Esophagus squamous epithelium (tissue), 5 donors: ENCODE data around the gene CDCA5. TPM values are rescaled to one million over a fixed set of nuclear protein-coding genes. Genes with fewer than 3 reads are reported as not detected.

Experiments used
- DNase-seq: peaks from one replicate; lab custom pipeline; 2025; lab: John Stamatoyannopoulos, UW
- H3K27ac ChIP-seq, 4 donors: fragments of 200-600 bp; sonication (generic); one replicate each; pipeline ENCODE4 v1.5.1; 2016 to 2019; ENCODE audit warnings: mild to moderate bottlenecking in 1 of 4
- H3K27me3 ChIP-seq, 4 donors: fragments of 200-600 bp; sonication (generic); 1 replicate in 3 of 4; 2 replicates in 1 of 4; pipeline versions ENCODE4 v1.5.1 to v1.6.0; 2017 to 2021; ENCODE audit warnings: antibody characterized with exemption in 1 of 4
- H3K36me3 ChIP-seq, 3 donors: fragments of 200-600 bp; sonication (generic); one replicate each; pipeline ENCODE4 v1.5.1; 2016 to 2019
- H3K4me1 ChIP-seq, 3 donors: fragments of 200-600 bp; sonication (generic); one replicate each; pipeline ENCODE4 v1.5.1; 2017 to 2019
- H3K4me3 ChIP-seq, 4 donors: fragments of 200-600 bp; sonication (generic); 1 replicate in 3 of 4; 2 replicates in 1 of 4; pipeline ENCODE4 v1.5.1; 2016 to 2019; ENCODE audit warnings: mild to moderate bottlenecking in 2 of 4, moderate library complexity in 1 of 4
- H3K9me3 ChIP-seq, 3 donors: fragments of 200-600 bp; sonication (generic); one replicate each; pipeline ENCODE4 v1.5.1; 2016 to 2019
- CTCF ChIP-seq, 6 experiments: fragments of 450-650 bp in 4 of 6; fragments of 200-600 bp in 2 of 6; sonication (generic) in 2 of 6; IDR thresholded peaks; one replicate each; pipeline ENCODE4 v1.5.1; 2016 to 2019; ENCODE audit warnings: antibody characterized with exemption in 6 of 6, mild to moderate bottlenecking in 4 of 6, moderate library complexity in 4 of 6
- POLR2A ChIP-seq, 4 donors: fragments of 450-650 bp; IDR thresholded peaks; one replicate each; pipeline ENCODE4 v1.6.1; 2017; ENCODE audit warnings: antibody characterized with exemption in 4 of 4, mild to moderate bottlenecking in 4 of 4, moderate library complexity in 3 of 4
- WGBS, 2 donors: methylation state at CpG; one replicate each; pipeline ENCODE4 v1.1.5; 2018; 5-methylcytosine and 5-hydroxymethylcytosine counted together
- intact Hi-C: fragments of 100-400 bp; cut with DNase I; formaldehyde crosslinking; loops from one replicate; pipeline ENCODE4 v1.15.0; 2022
- small RNA-seq, 4 donors: library from RNA; depleted of rRNA; stranded (forward); fragments of <200 nt; gene quantifications; one replicate each; pipeline ENCODE3, GENCODE V24; 2016
- total RNA-seq, 4 donors: library from RNA; depleted of rRNA; stranded (reverse); fragments of >200 nt; gene quantifications; one replicate each; pipeline ENCODE4 v1.1.0, GENCODE V29; 2016
- donor health status: DM: yes; HTN: yes; CAD: no.

Gene CDCA5
- total RNA-seq, 4 donors from 2014 or later: 3.1 to 14.3 (median 9.0) TPM

GRCh38 chr11:65036931-65037330 lies 46.9 kb downstream of the CDCA5 start:
- H3K27me3 ChIP-seq: no peaks in the 10 kb centered on the region
- WGBS, 2 donors: 78 to 80% methylated on average over 5 to 6 of the region's 6 CpGs
- no peak for DNase-seq
- TF ChIP-seq POLR2A (IDR thresholded peaks at IDR 0.05) (no peak), CTCF (IDR thresholded peaks at IDR 0.05) (no peak)
- H3K9me3 ChIP-seq: no peaks in the 10 kb centered on the region
- H3K4me1 ChIP-seq: peaks cover 6 to 17% (median 8%) of the 10 kb centered on the region in 3 donors
- H3K36me3 ChIP-seq: peaks cover 8 to 80% (median 40%) of the 10 kb centered on the region in 3 donors
- no peak overlapping the region for H3K27ac ChIP-seq
- intact Hi-C loops: no loop called here
- no peak overlapping the region for H3K4me3 ChIP-seq

DNA sequence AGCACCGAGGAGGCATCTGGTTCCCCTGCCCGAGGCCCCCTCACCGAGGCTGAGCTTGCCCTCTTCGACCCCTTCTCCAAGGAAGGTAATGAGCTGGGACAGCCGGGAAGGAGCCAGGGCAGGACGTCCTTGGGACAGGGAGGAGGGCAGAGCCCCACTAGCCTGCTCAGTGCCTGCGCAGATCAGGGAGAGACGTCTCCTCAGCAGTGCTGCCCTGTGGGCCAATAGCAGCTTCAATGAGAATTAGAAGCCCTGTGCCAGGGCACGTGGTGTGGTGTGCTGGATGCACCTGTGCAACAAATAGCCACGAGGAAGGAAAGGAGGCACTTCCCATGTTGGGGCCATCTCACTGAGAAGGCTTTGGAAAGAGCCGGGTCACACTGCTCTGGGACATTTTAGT lies 48.3 kb downstream of the CDCA5 start:
- intact Hi-C loops: no loop called here
- DNase-seq: no peak
- Histone ChIP-seq H3K27ac (no peak overlapping the region), H3K36me3 (peaks cover 8 to 93% (median 43%) of the 10 kb centered on the region in 3 donors), H3K4me3 (no peak overlapping the region), H3K27me3 (no peaks in the 10 kb centered on the region), H3K4me1 (peaks cover 0 to 10% (median 5%) of the 10 kb centered on the region in 3 donors), H3K9me3 (no peaks in the 10 kb centered on the region)
- 74 to 79% methylated on average over 4 to 6 of the region's 11 CpGs for WGBS, 2 donors
- TF ChIP-seq POLR2A (IDR thresholded peaks at IDR 0.05) (no peak), CTCF (IDR thresholded peaks at IDR 0.05) (no peak)

- no peak for TF ChIP-seq CTCF (IDR thresholded peaks at IDR 0.05)
- no peak for TF ChIP-seq POLR2A (IDR thresholded peaks at IDR 0.05)
- H3K36me3 ChIP-seq: peaks cover 8 to 87% (median 43%) of the 10 kb centered on the region in 3 donors
- intact Hi-C loops: no loop called here
- no peak overlapping the region for H3K4me3 ChIP-seq
- peaks cover 0 to 3% (median 0%) of the 10 kb centered on the region in 3 donors for H3K4me1 ChIP-seq
- no peak for DNase-seq
- no peaks in the 10 kb centered on the region for H3K27me3 ChIP-seq
- no peaks in the 10 kb centered on the region for H3K9me3 ChIP-seq
- H3K27ac ChIP-seq: no peak overlapping the region
- WGBS, 2 donors: 90 to 100% methylated on average over 2 of the region's 2 CpGs
These were observed 49.4 kb downstream of the CDCA5 start for GRCh38 chr11:65034423-65034822.

DNA sequence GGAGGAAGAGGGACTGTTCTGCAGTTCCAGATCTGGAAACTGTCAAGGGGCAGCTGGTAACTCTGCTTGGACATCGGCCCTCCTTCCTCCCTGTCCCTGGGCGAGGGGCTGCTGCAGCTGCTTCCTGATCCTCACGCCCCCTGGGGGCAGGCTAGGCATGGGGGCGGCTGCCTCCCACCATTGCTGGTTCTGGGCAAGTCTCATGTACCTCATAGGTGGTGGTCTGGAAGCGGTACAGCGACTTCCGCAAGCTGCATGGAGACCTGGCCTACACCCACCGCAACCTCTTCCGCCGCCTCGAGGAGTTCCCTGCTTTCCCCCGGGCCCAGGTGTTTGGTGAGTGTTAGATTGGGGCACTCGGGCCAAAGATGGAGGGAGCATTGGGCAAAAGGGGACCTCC lies 51.6 kb downstream of the CDCA5 start:
- Histone ChIP-seq H3K4me3 (no peak overlapping the region), H3K4me1 (peaks cover 9 to 21% (median 13%) of the 10 kb centered on the region in 3 donors), H3K27ac (no peak overlapping the region), H3K9me3 (no peaks in the 10 kb centered on the region), H3K27me3 (no peaks in the 10 kb centered on the region), H3K36me3 (peaks cover 8 to 66% (median 36%) of the 10 kb centered on the region in 3 donors)
- no peak for DNase-seq
- TF ChIP-seq POLR2A (IDR thresholded peaks at IDR 0.05) (no peak), CTCF (IDR thresholded peaks at IDR 0.05) (no peak)
- intact Hi-C loops: no loop called here
- WGBS, 2 donors: 64 to 100% methylated on average over 1 to 6 of the region's 13 CpGs

Small RNA genes lying within 50 kb of the gene (small RNA-seq; reads per million reads assigned to genes)
- 0 to 0.36 (median 0) reads per million in 4 donors for gene SNX15

Other genes starting within 250 kb of the CDCA5 start
- gene CDC42BPG, start 239.4 kb downstream of the CDCA5 start, total RNA-seq: 10 to 100 TPM; 16.4 to 48.5 (median 25.0) TPM
- gene EHD1, start 205.4 kb downstream of the CDCA5 start, total RNA-seq: 10 to 100 TPM; 29.5 to 44.0 (median 31.8) TPM
- gene ATG2A, start 166.8 kb downstream of the CDCA5 start, total RNA-seq: 10 to 100 TPM; 14.1 to 26.1 (median 19.6) TPM
- gene PPP2R5B, start 159.4 kb downstream of the CDCA5 start, total RNA-seq: 10 to 100 TPM in 1 of 4 donors, 1 to 10 TPM in 3; 7.7 to 10.5 (median 8.6) TPM
- not detected for gene GPHA2, start 148.1 kb downstream of the CDCA5 start, total RNA-seq
- gene MAJIN, start 111.9 kb downstream of the CDCA5 start, total RNA-seq: not detected
- gene BATF2, start 87.1 kb downstream of the CDCA5 start, total RNA-seq: under 1 TPM in 2 of 4 donors, not detected in 2; 0.38 to 0.76 TPM
- gene ARL2, start 69.9 kb downstream of the CDCA5 start, total RNA-seq: 10 to 100 TPM; 42.5 to 82.1 (median 65.0) TPM
- 10 to 100 TPM in 3 of 4 donors, 1 to 10 TPM in 1; 9.8 to 18.6 (median 13.9) TPM for gene SNX15, start 56.6 kb downstream of the CDCA5 start, total RNA-seq
- gene SAC3D1, start 42.8 kb downstream of the CDCA5 start, total RNA-seq: 10 to 100 TPM in 3 of 4 donors, 1 to 10 TPM in 1; 9.2 to 19.0 (median 15.1) TPM
- 10 to 100 TPM in 1 of 4 donors, 1 to 10 TPM in 2, under 1 TPM in 1; 0.34 to 19.6 (median 3.1) TPM for gene NAALADL1, start 25.5 kb downstream of the CDCA5 start, total RNA-seq
- 10 to 100 TPM; 24.0 to 52.2 (median 32.2) TPM for gene ZFPL1, start 182 bp upstream of the CDCA5 start, total RNA-seq
- 100 to 1,000 TPM; 204 to 298 (median 224) TPM for gene VPS51, start 12.2 kb upstream of the CDCA5 start, total RNA-seq
- gene TM7SF2, start 27.8 kb upstream of the CDCA5 start, total RNA-seq: 10 to 100 TPM; 36.4 to 96.5 (median 74.7) TPM
- gene ZNHIT2, start 33.7 kb upstream of the CDCA5 start, total RNA-seq: 10 to 100 TPM; 12.4 to 17.0 (median 16.5) TPM
- gene FAU, start 38.1 kb upstream of the CDCA5 start, total RNA-seq: 100 to 1,000 TPM; 436 to 777 (median 528) TPM
- gene MRPL49, start 38.3 kb upstream of the CDCA5 start, total RNA-seq: 10 to 100 TPM; 68.1 to 76.2 (median 72.0) TPM
- 10 to 100 TPM; 20.4 to 39.3 (median 26.9) TPM for gene SYVN1, start 50.5 kb upstream of the CDCA5 start, total RNA-seq
- not detected for gene SPDYC, start 86.2 kb upstream of the CDCA5 start, total RNA-seq
- 100 to 1,000 TPM; 225 to 696 (median 354) TPM for gene CAPN1, start 97.9 kb upstream of the CDCA5 start, total RNA-seq
- gene POLA2, start 177.9 kb upstream of the CDCA5 start, total RNA-seq: 10 to 100 TPM in 2 of 4 donors, 1 to 10 TPM in 2; 3.1 to 14.1 (median 10.4) TPM
- 10 to 100 TPM in 1 of 4 donors, 1 to 10 TPM in 2, under 1 TPM in 1; 0.76 to 11.4 (median 5.6) TPM for gene CDC42EP2, start 230.8 kb upstream of the CDCA5 start, total RNA-seq
- gene DPF2, start 249.8 kb upstream of the CDCA5 start, total RNA-seq: 10 to 100 TPM; 18.7 to 35.3 (median 23.8) TPM